IPS-15b (cell line): ENCODE data around the gene GALK1.
A peak's percentile ranks its signal among the peaks of the same experiment; 100 is the strongest.
"Not testable (repeated sequence)": the region's sequence is repeated elsewhere in the genome, so short reads cannot be mapped to it uniquely, and the experiment has no call there.

Source experiments
- H3K27me3 ChIP-seq: one replicate; pipeline ENCODE4 v1.6.1; 2013; ENCODE audit warnings: low read length; ENCODE audit not compliant: control insufficient read depth, insufficient read depth
- H3K36me3 ChIP-seq: one replicate; pipeline ENCODE4 v1.6.1; 2013; ENCODE audit warnings: low read length; ENCODE audit not compliant: control insufficient read depth, insufficient read depth
- H3K4me1 ChIP-seq: one replicate; pipeline ENCODE4 v1.6.1; 2013; ENCODE audit warnings: mild to moderate bottlenecking, low read length; ENCODE audit not compliant: control insufficient read depth, insufficient read depth
- H3K4me3 ChIP-seq: one replicate; pipeline ENCODE4 v1.5.1; 2013; ENCODE audit warnings: low read depth, low read length
- H3K9ac ChIP-seq: one replicate; pipeline ENCODE4 v1.6.1; 2013; ENCODE audit warnings: low read depth, mild to moderate bottlenecking, low read length
- H3K9me3 ChIP-seq: one replicate; pipeline ENCODE4 v1.6.1; 2013; ENCODE audit warnings: mild to moderate bottlenecking, low read length; ENCODE audit not compliant: control insufficient read depth, insufficient read depth

GALK1 gene

GRCh38 chr17:75764711-75765421, at the start of gene GALK1:
GALK1 (minus strand) TSS chr17:75765192; CDS start chr17:75765136, 56 bp downstream.
- H3K4me3 ChIP-seq, result peak within 1 kb of the TSS; percentile 65
- peak within 1 kb of the TSS; percentile 79 for H3K9ac ChIP-seq
- H3K27me3 ChIP-seq, result no peaks in the 10 kb centered on the region
- H3K9me3 ChIP-seq, result no peaks in the 10 kb centered on the region
- no peaks in the 10 kb centered on the region for H3K36me3 ChIP-seq
- H3K4me1 ChIP-seq, result no peaks in the 10 kb centered on the region

GRCh38 chr17:75814021-75814395, 49.0 kb upstream of the GALK1 start:
- Histone ChIP-seq H3K36me3 (peaks cover 65% of the 10 kb centered on the region), H3K4me1 (no peaks in the 10 kb centered on the region), H3K9ac (no peak overlapping the region), H3K9me3 (no peaks in the 10 kb centered on the region), H3K27me3 (no peaks in the 10 kb centered on the region), H3K4me3 (no peak overlapping the region)

- no peaks in the 10 kb centered on the region for H3K4me1 ChIP-seq
- H3K36me3 ChIP-seq, result peaks cover 61% of the 10 kb centered on the region
- no peaks in the 10 kb centered on the region for H3K27me3 ChIP-seq
- H3K4me3 ChIP-seq, result no peak overlapping the region
- H3K9me3 ChIP-seq, result no peaks in the 10 kb centered on the region
- no peak overlapping the region for H3K9ac ChIP-seq
These were observed 48.4 kb upstream of the GALK1 start for GRCh38 chr17:75813081-75814020.

GRCh38 chr17:75812096-75813013, 47.4 kb upstream of the GALK1 start:
- H3K9me3 ChIP-seq, result no peaks in the 10 kb centered on the region

GRCh38 chr17:75811174-75811573, 46.2 kb upstream of the GALK1 start:
- peaks cover 47% of the 10 kb centered on the region for H3K36me3 ChIP-seq
- no peaks in the 10 kb centered on the region for H3K9me3 ChIP-seq
- H3K9ac ChIP-seq, result no peak overlapping the region
- H3K4me1 ChIP-seq, result no peaks in the 10 kb centered on the region
- H3K4me3 ChIP-seq, result no peak overlapping the region
- no peaks in the 10 kb centered on the region for H3K27me3 ChIP-seq

More at GRCh38 chr17:75812096-75813013, 47.4 kb upstream of the GALK1 start:
- Histone ChIP-seq H3K9ac (no peak overlapping the region), H3K36me3 (peaks cover 57% of the 10 kb centered on the region), H3K4me1 (no peaks in the 10 kb centered on the region), H3K4me3 (no peak overlapping the region), H3K27me3 (no peaks in the 10 kb centered on the region)

- H3K4me3 ChIP-seq, H3K27me3 ChIP-seq, H3K9ac ChIP-seq, H3K4me1 ChIP-seq, H3K9me3 ChIP-seq: not testable (repeated sequence)
- peaks cover 47% of the 10 kb centered on the region for H3K36me3 ChIP-seq
These were observed 45.8 kb upstream of the GALK1 start for GRCh38 chr17:75810756-75811155.

- no peak overlapping the region for H3K4me3 ChIP-seq
- no peaks in the 10 kb centered on the region for H3K27me3 ChIP-seq
- H3K9me3 ChIP-seq, result no peaks in the 10 kb centered on the region
- peaks cover 45% of the 10 kb centered on the region for H3K36me3 ChIP-seq
- no peaks in the 10 kb centered on the region for H3K4me1 ChIP-seq
- H3K9ac ChIP-seq, result no peak overlapping the region
These were observed 45.2 kb upstream of the GALK1 start for GRCh38 chr17:75810216-75810615.

- H3K4me1 ChIP-seq, result no peaks in the 10 kb centered on the region
- peaks cover 39% of the 10 kb centered on the region for H3K36me3 ChIP-seq
- no peak overlapping the region for H3K4me3 ChIP-seq
- no peak overlapping the region for H3K9ac ChIP-seq
- H3K9me3 ChIP-seq, result no peaks in the 10 kb centered on the region
- no peaks in the 10 kb centered on the region for H3K27me3 ChIP-seq
These were observed 44.7 kb upstream of the GALK1 start for GRCh38 chr17:75809631-75810111.

GRCh38 chr17:75808905-75809621, 44.1 kb upstream of the GALK1 start:
- Histone ChIP-seq H3K4me1 (no peaks in the 10 kb centered on the region), H3K4me3 (no peak overlapping the region), H3K27me3 (no peaks in the 10 kb centered on the region), H3K36me3 (peaks cover 36% of the 10 kb centered on the region), H3K9me3 (no peaks in the 10 kb centered on the region), H3K9ac (no peak overlapping the region)

GRCh38 chr17:75808549-75808904, 43.5 kb upstream of the GALK1 start:
- H3K27me3 ChIP-seq, result no peaks in the 10 kb centered on the region
- no peaks in the 10 kb centered on the region for H3K9me3 ChIP-seq
- no peak overlapping the region for H3K4me3 ChIP-seq
- H3K9ac ChIP-seq, result peak overlapping the region; percentile 37
- peaks cover 31% of the 10 kb centered on the region for H3K36me3 ChIP-seq
- H3K4me1 ChIP-seq, result no peaks in the 10 kb centered on the region

- H3K4me1 ChIP-seq, result no peaks in the 10 kb centered on the region
- H3K27me3 ChIP-seq, result no peaks in the 10 kb centered on the region
- H3K9me3 ChIP-seq, result no peaks in the 10 kb centered on the region
- H3K9ac ChIP-seq, result peak overlapping the region; percentile 37
- peaks cover 25% of the 10 kb centered on the region for H3K36me3 ChIP-seq
- no peak overlapping the region for H3K4me3 ChIP-seq
These were observed 42.9 kb upstream of the GALK1 start for GRCh38 chr17:75807861-75808260.
